GM23338 (cell line): ENCODE data around the gene PRKCH.

Source experiments
- CREB1 ChIP-seq: fragments of 250-450 bp; sonication (Bioruptor Pico); IDR thresholded peaks from 2 replicates; pipeline ENCODE4 v1.5.0; 2020; ENCODE audit warnings: low read depth, mild to moderate bottlenecking, moderate library complexity
- EZH2 ChIP-seq: fragments of 200-600 bp; sonication (generic); IDR thresholded peaks from one replicate; pipeline ENCODE4 v1.8.0; 2017; ENCODE audit warnings: antibody characterized with exemption, mild to moderate bottlenecking, low read depth; ENCODE audit not compliant: unreplicated experiment
- EZH2phosphoT487 ChIP-seq: fragments of 200-600 bp; sonication (generic); IDR thresholded peaks from one replicate; pipeline ENCODE4 v1.8.1; 2018; ENCODE audit warnings: antibody characterized with exemption; ENCODE audit not compliant: unreplicated experiment
- JUNB ChIP-seq: IDR thresholded peaks from one replicate; pipeline ENCODE4 v1.6.1; 2016; ENCODE audit warnings: antibody characterized with exemption; ENCODE audit not compliant: unreplicated experiment
- NANOG ChIP-seq: IDR thresholded peaks from 2 replicates; pipeline ENCODE4 v1.6.1; 2016; ENCODE audit warnings: antibody characterized with exemption, borderline replicate concordance
- POLR2AphosphoS5 ChIP-seq: IDR thresholded peaks from 2 replicates; pipeline ENCODE4 v1.6.1; 2016; ENCODE audit warnings: antibody characterized with exemption, low read depth
- STAT1 ChIP-seq: IDR thresholded peaks from one replicate; pipeline ENCODE4 v1.6.1; 2016; ENCODE audit warnings: antibody characterized with exemption; ENCODE audit not compliant: unreplicated experiment
- ZNF114 ChIP-seq: fragments of 250-450 bp; sonication (Bioruptor Pico); IDR thresholded peaks from 2 replicates; pipeline ENCODE4 v1.5.0; 2020; ENCODE audit warnings: mild to moderate bottlenecking, moderate library complexity
- ZNF331 ChIP-seq: fragments of 250-450 bp; sonication (Bioruptor Pico); IDR thresholded peaks from 2 replicates; pipeline ENCODE4 v1.5.0; 2020; ENCODE audit warnings: low read depth, mild to moderate bottlenecking, moderate library complexity
- ZNF462 ChIP-seq: fragments of 250-450 bp; sonication (Bioruptor Pico); IDR thresholded peaks from 2 replicates; pipeline ENCODE4 v1.5.0; 2020; ENCODE audit warnings: mild to moderate bottlenecking, moderate library complexity
- TF ChIP-seq, protein P1 (sequence below), 2 experiments: fragments of 200-600 bp in 1 of 2; sonication (generic) in 1 of 2; conservative IDR thresholded peaks; 2 replicates each; pipeline versions ENCODE4 v1.5.1 to v1.6.1; 2016 to 2017; ENCODE audit warnings: antibody characterized with exemption in 2 of 2, low read depth in 2 of 2, mild to moderate bottlenecking in 2 of 2, moderate library complexity in 1 of 2
- TF ChIP-seq, protein P2 (sequence below): IDR thresholded peaks from one replicate; pipeline ENCODE4 v1.6.1; 2018; ENCODE audit warnings: antibody characterized with exemption; ENCODE audit not compliant: unreplicated experiment
- TF ChIP-seq, protein P3 (sequence below): IDR thresholded peaks from 2 replicates; pipeline ENCODE4 v1.6.1; 2016; ENCODE audit warnings: antibody characterized with exemption

GRCh38 chr14:61403411-61403810, 82.0 kb downstream of the PRKCH start:
- TF ChIP-seq, protein P1, sequence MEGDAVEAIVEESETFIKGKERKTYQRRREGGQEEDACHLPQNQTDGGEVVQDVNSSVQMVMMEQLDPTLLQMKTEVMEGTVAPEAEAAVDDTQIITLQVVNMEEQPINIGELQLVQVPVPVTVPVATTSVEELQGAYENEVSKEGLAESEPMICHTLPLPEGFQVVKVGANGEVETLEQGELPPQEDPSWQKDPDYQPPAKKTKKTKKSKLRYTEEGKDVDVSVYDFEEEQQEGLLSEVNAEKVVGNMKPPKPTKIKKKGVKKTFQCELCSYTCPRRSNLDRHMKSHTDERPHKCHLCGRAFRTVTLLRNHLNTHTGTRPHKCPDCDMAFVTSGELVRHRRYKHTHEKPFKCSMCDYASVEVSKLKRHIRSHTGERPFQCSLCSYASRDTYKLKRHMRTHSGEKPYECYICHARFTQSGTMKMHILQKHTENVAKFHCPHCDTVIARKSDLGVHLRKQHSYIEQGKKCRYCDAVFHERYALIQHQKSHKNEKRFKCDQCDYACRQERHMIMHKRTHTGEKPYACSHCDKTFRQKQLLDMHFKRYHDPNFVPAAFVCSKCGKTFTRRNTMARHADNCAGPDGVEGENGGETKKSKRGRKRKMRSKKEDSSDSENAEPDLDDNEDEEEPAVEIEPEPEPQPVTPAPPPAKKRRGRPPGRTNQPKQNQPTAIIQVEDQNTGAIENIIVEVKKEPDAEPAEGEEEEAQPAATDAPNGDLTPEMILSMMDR (conservative IDR thresholded peaks at IDR 0.05; ENCODE audit: low read depth in 2 of 2) = no peak
- TF ChIP-seq EZH2 = no peak
- no peak for TF ChIP-seq ZNF114 (CRISPR knock-in tag)
- no peak for TF ChIP-seq POLR2AphosphoS5
- TF ChIP-seq, protein P2, sequence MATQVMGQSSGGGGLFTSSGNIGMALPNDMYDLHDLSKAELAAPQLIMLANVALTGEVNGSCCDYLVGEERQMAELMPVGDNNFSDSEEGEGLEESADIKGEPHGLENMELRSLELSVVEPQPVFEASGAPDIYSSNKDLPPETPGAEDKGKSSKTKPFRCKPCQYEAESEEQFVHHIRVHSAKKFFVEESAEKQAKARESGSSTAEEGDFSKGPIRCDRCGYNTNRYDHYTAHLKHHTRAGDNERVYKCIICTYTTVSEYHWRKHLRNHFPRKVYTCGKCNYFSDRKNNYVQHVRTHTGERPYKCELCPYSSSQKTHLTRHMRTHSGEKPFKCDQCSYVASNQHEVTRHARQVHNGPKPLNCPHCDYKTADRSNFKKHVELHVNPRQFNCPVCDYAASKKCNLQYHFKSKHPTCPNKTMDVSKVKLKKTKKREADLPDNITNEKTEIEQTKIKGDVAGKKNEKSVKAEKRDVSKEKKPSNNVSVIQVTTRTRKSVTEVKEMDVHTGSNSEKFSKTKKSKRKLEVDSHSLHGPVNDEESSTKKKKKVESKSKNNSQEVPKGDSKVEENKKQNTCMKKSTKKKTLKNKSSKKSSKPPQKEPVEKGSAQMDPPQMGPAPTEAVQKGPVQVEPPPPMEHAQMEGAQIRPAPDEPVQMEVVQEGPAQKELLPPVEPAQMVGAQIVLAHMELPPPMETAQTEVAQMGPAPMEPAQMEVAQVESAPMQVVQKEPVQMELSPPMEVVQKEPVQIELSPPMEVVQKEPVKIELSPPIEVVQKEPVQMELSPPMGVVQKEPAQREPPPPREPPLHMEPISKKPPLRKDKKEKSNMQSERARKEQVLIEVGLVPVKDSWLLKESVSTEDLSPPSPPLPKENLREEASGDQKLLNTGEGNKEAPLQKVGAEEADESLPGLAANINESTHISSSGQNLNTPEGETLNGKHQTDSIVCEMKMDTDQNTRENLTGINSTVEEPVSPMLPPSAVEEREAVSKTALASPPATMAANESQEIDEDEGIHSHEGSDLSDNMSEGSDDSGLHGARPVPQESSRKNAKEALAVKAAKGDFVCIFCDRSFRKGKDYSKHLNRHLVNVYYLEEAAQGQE = no peak
- no peak for TF ChIP-seq EZH2phosphoT487
- TF ChIP-seq CREB1 (CRISPR knock-in tag) = no peak
- TF ChIP-seq ZNF462 (CRISPR knock-in tag) = no peak
- TF ChIP-seq STAT1 = no peak
- TF ChIP-seq JUNB = no peak
- no peak for TF ChIP-seq NANOG
- no peak for TF ChIP-seq ZNF331
- TF ChIP-seq, protein P3, sequence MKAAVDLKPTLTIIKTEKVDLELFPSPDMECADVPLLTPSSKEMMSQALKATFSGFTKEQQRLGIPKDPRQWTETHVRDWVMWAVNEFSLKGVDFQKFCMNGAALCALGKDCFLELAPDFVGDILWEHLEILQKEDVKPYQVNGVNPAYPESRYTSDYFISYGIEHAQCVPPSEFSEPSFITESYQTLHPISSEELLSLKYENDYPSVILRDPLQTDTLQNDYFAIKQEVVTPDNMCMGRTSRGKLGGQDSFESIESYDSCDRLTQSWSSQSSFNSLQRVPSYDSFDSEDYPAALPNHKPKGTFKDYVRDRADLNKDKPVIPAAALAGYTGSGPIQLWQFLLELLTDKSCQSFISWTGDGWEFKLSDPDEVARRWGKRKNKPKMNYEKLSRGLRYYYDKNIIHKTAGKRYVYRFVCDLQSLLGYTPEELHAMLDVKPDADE = no peak
